ENCODE results near the gene PRELID3B.
"Not testable (repeated sequence)": the region's sequence is repeated elsewhere in the genome, so short reads cannot be mapped to it uniquely, and the experiment has no call there.

PRELID3B gene

DNA sequence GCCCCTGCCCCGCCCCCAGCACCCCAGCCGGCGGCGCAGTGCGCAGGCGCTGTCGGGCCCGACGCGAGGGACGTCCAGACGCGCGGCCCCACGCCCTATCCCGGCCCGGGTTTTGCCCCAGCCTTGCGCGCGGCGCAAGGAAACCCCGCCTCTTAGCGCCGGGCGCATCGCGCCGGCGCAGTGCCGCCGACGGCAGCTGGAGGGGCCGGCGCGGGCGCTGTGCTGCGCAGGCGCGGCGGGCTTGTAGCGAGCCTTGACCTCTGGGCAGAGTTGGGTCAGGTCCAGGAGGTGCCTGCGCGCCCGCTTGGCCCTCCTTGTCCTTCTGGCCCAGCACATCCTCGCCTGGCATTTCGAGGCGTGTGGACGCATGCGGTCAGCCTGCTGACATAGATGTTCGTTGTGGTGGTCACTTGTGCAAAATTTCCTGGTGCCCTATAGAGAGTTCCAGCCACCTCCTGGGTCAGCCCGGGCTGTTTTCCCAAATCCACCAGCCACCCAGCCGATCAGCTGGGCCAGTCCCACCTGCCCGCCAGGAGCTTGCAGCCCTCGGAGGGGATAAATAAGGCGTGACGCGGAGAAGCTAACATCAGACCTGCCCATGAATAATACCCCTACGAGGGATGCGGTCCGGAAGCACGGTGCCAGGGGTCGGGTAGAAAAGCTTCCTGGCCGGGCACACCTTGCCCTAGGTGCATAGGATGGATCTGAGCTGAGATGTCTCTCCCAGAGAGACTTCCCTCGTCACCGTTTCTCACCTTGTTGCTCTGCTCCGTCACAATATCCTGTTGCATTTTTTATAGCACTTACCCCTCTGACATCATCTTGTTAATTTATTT, 428 bp upstream of the PRELID3B start:
- Mint-ChIP-seq H3K27ac (peak overlapping the region; percentile 87), H3K36me3 (peaks cover 16% of the 10 kb centered on the region), H3K4me3 (peak overlapping the region; percentile 88), H3K9me3 (no peaks in the 10 kb centered on the region), H3K4me1 (peaks cover 48% of the 10 kb centered on the region), H3K27me3 (no peaks in the 10 kb centered on the region)
- peak; percentile 94 for DNase-seq
- CTCF ChIA-PET: interaction anchor here (0.6 to 1.6 kb wide), 5 partner anchors 64 to 179 kb away, joined by 3 to 4 read pairs (median 3); no protein-coding TSS in a partner anchor

DNA sequence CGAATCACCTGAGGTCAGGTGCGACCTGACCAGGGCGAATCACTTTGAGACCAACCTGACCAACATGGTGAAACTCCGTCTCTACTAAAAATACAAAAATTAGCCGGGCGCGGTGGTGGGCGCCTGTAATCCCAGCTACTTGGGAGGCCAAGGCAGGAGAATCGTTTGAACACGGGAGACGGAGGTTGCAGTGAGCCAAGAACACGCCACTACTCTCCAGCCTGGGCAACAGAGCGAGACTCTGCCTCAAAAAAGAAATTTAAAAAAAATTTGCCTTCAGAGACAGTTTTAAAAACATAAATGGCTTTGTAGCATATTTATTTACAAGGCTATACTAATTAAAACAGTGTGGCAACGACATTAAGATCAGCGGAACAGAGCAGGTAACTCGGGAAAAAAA, 1.1 kb downstream of the PRELID3B start:
- Mint-ChIP-seq H3K4me1 (peaks cover 58% of the 10 kb centered on the region), H3K36me3 (peaks cover 31% of the 10 kb centered on the region), H3K4me3 (peak overlapping the region; percentile 88), H3K27ac (peak overlapping the region; percentile 70)
- DNase-seq, H3K27me3 Mint-ChIP-seq, H3K9me3 Mint-ChIP-seq: not testable (repeated sequence)
- CTCF ChIA-PET: interaction anchor here (0.9 kb wide), 1 partner anchor 58 kb away, joined by 3 read pairs; no protein-coding TSS in a partner anchor

DNA sequence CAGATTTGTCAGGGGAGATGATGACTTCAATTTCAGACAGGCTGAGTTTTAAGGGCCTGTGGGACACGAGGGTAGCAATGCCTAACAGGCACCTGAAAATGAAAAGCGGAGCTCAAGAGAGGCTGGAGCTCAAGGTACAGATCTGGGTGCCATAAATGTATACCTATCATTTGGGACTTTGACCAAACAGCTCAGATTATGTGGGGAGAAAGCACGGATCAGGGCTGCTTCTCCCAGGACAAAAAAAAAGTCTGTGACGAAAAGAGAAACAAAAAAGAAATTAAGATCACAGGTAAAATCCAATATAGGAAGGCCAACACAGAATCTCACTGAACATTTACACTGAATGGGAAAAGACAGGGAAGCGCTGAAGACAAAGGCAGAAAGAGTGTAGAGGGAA, 1.9 kb downstream of the PRELID3B start:
- CTCF ChIA-PET: interaction anchor here (0.7 kb wide), 1 partner anchor 542 kb away, joined by 3 read pairs; no protein-coding TSS in a partner anchor
- peaks cover 38% of the 10 kb centered on the region for H3K36me3 Mint-ChIP-seq

GRCh38 chr20:59039233-59039632, 3.4 kb downstream of the PRELID3B start:
- Mint-ChIP-seq H3K4me1 (peaks cover 67% of the 10 kb centered on the region), H3K4me3 (no peak overlapping the region), H3K27me3 (no peaks in the 10 kb centered on the region), H3K9me3 (no peaks in the 10 kb centered on the region), H3K27ac (peak overlapping the region; percentile 73), H3K36me3 (peaks cover 50% of the 10 kb centered on the region)
- CTCF ChIA-PET: interaction anchor here (0.6 kb wide), 1 partner anchor 121 kb away, joined by 4 read pairs; no protein-coding TSS in a partner anchor
- DNase-seq: no peak

More for the DNA sequence above, 1.9 kb downstream of the PRELID3B start:
- Mint-ChIP-seq H3K27me3 (no peaks in the 10 kb centered on the region), H3K4me3 (peak overlapping the region; percentile 88), H3K9me3 (no peaks in the 10 kb centered on the region), H3K27ac (no peak overlapping the region), H3K4me1 (peaks cover 66% of the 10 kb centered on the region)
- no peak for DNase-seq

- no peak overlapping the region for H3K27ac Mint-ChIP-seq
- no peaks in the 10 kb centered on the region for H3K9me3 Mint-ChIP-seq
- no peaks in the 10 kb centered on the region for H3K27me3 Mint-ChIP-seq
- peaks cover 64% of the 10 kb centered on the region for H3K4me1 Mint-ChIP-seq
- CTCF ChIA-PET: no interaction called here
- no peak for DNase-seq
- H3K36me3 Mint-ChIP-seq: peaks cover 56% of the 10 kb centered on the region
- H3K4me3 Mint-ChIP-seq: no peak overlapping the region
Observed at GRCh38 chr20:59037386-59037785, 5.2 kb downstream of the PRELID3B start.

GRCh38 chr20:59035381-59035780, 7.2 kb downstream of the PRELID3B start:
- no peak overlapping the region for H3K4me3 Mint-ChIP-seq
- no peaks in the 10 kb centered on the region for H3K9me3 Mint-ChIP-seq
- H3K27ac Mint-ChIP-seq: peak overlapping the region; percentile 0
- CTCF ChIA-PET: no interaction called here
- no peaks in the 10 kb centered on the region for H3K27me3 Mint-ChIP-seq
- H3K4me1 Mint-ChIP-seq: peaks cover 63% of the 10 kb centered on the region
- DNase-seq: no peak
- peaks cover 55% of the 10 kb centered on the region for H3K36me3 Mint-ChIP-seq

DNA sequence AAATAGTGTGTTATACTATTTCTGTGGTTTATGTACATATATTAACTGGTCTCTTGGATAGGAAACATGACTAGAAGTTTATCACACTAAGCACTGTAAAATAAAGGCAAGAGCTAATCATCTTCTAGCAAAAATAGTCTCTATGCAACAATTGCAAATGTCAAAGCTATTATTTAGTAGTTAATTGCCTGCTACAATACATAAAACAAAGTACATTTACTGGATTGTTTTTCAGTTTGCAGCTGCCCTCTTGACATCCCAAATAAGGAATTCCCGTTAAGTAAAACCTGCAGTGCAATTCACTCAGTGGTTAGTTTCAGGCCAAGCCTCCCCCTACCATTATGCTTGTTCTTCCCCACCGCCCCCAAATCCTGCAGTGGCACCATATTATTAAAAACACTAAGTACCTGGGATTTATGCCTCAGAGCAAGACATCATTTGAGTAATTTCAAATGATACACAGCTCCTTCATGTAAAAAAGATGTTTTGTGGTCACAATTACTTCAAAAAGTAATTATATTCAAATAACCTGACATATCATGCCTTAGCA, 8.9 kb downstream of the PRELID3B start:
- no peak overlapping the region for H3K27ac Mint-ChIP-seq
- peaks cover 66% of the 10 kb centered on the region for H3K36me3 Mint-ChIP-seq
- no peaks in the 10 kb centered on the region for H3K27me3 Mint-ChIP-seq
- H3K4me1 Mint-ChIP-seq: peaks cover 64% of the 10 kb centered on the region
- no peak overlapping the region for H3K4me3 Mint-ChIP-seq
- no peaks in the 10 kb centered on the region for H3K9me3 Mint-ChIP-seq
- CTCF ChIA-PET: interaction anchor here (0.7 to 1.9 kb wide), 2 partner anchors 53 to 177 kb away, joined by 3 to 4 read pairs; partner anchors contain the start of gene NELFCD
- DNase-seq: no peak

DNA sequence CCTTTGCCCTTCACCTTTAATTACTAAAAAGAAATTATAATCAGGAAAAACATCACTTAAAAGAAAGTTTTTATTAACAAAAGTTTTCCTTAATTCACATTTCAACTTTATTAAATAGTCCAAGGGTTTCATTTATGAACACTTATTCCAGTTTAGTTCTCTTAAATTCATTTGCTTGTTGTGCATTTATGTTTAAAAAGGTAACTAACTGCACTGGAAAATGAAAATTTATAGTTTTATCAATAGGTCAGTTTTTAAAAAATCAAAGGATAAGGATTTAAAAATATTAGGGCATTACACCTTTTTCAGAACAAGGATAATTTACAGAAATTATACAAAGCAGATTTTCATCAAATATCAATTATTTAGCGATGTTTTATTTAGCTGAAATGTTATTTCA, 9.5 kb downstream of the PRELID3B start:
- Mint-ChIP-seq H3K4me3 (peak overlapping the region; percentile 92), H3K4me1 (peaks cover 70% of the 10 kb centered on the region), H3K27ac (peak overlapping the region; percentile 92), H3K27me3 (no peaks in the 10 kb centered on the region), H3K36me3 (peaks cover 70% of the 10 kb centered on the region), H3K9me3 (no peaks in the 10 kb centered on the region)
- CTCF ChIA-PET: interaction anchor here (1.9 kb wide), 1 partner anchor 178 kb away, joined by 4 read pairs; no protein-coding TSS in a partner anchor
- DNase-seq: no peak

GRCh38 chr20:59032713-59033059, 9.9 kb downstream of the PRELID3B start:
- no peaks in the 10 kb centered on the region for H3K27me3 Mint-ChIP-seq
- H3K27ac Mint-ChIP-seq: peak overlapping the region; percentile 92
- no peak for DNase-seq
- H3K4me3 Mint-ChIP-seq: peak overlapping the region; percentile 92
- peaks cover 70% of the 10 kb centered on the region for H3K36me3 Mint-ChIP-seq
- CTCF ChIA-PET: interaction anchor here (0.7 to 1.9 kb wide), 3 partner anchors 10 to 178 kb away, joined by 3 to 4 read pairs (median 4); no protein-coding TSS in a partner anchor
- no peaks in the 10 kb centered on the region for H3K9me3 Mint-ChIP-seq
- H3K4me1 Mint-ChIP-seq: peaks cover 71% of the 10 kb centered on the region

DNA sequence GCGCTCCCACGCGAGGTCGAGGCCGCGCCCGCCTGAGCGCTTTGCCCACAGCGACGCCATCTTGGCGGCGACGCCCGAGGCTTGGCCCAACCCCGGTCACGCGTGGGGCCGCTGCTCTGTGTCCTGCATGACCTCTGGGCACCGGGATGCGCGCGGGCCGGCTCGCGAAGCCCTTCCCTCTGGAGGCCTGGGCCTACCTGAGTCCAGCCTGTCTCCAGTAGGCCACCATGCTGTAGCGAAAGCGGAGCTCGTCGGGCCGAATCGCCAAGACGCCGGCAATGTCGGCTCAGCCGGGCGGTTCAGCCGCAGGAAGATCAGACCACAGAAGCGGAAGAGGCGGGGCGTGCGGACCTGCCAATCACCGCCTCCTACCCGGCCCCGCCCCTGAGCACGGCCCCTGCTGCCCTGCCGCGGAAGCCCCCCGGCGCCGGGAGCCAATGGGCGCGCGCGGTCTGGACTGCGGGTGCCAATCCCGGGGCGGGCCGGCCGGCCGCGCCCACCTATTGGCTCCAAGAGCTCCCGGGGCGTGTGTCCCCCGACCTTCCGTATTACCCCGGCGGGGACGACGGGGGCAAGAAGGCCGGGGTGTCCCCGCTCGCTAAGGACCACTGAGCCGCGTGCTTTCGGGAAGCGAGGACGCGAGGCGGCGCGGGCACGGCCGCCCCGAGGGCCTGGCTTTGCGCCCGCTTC, 10.4 kb downstream of the PRELID3B start, which contains the start of gene ATP5F1E:
ATP5F1E (minus strand) TSS at position 313 of the 690 bp plus-strand sequence; CDS start at position 229, 84 bp downstream.
- H3K9me3 Mint-ChIP-seq: no peaks in the 10 kb centered on the region
- no peaks in the 10 kb centered on the region for H3K27me3 Mint-ChIP-seq
- peak within 1 kb of the TSS; percentile 94 for H3K27ac Mint-ChIP-seq
- peaks cover 72% of the 10 kb centered on the region for H3K4me1 Mint-ChIP-seq
- peak; percentile 97 for DNase-seq
- peak within 1 kb of the TSS; percentile 92 for H3K4me3 Mint-ChIP-seq
- H3K36me3 Mint-ChIP-seq: peaks cover 70% of the 10 kb centered on the region
- CTCF ChIA-PET: interaction anchor here (0.7 to 1.9 kb wide), 4 partner anchors 10 to 381 kb away, joined by 3 to 4 read pairs (median 4); partner anchors contain the start of gene STX16

DNA sequence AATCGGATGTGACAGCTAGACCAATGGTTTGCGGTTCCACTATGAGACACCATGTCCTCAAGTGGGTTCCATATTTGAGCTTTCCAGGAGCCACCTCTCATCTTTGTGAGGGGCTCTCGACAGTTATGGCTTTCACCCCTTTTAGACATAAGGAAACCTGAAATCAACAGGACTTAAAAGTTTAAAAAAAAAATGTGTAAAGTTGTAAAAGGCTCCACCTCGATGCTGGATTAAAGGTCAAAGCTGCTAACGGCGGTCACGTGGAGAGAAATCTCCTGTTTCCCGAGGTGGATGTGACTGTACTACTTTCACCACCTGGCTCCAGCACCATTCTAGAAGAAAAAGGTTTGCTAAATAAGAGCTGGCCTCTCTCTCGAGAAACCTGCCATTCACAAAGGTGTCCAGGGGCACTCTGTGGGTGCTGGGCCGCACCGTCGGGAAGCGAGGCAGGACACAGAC, 11.0 kb downstream of the PRELID3B start:
- Mint-ChIP-seq H3K27me3 (no peaks in the 10 kb centered on the region), H3K4me3 (peak overlapping the region; percentile 92), H3K4me1 (peaks cover 72% of the 10 kb centered on the region), H3K27ac (peak overlapping the region; percentile 94), H3K9me3 (no peaks in the 10 kb centered on the region), H3K36me3 (peaks cover 70% of the 10 kb centered on the region)
- CTCF ChIA-PET: interaction anchor here (0.8 to 1.9 kb wide), 3 partner anchors 176 to 380 kb away, joined by 3 to 4 read pairs (median 4); partner anchors contain the start of gene STX16
- no peak for DNase-seq

- Mint-ChIP-seq H3K9me3 (no peaks in the 10 kb centered on the region), H3K27ac (peak overlapping the region; percentile 94), H3K27me3 (no peaks in the 10 kb centered on the region), H3K4me3 (peak overlapping the region; percentile 92), H3K36me3 (peaks cover 69% of the 10 kb centered on the region), H3K4me1 (peaks cover 72% of the 10 kb centered on the region)
- DNase-seq: no peak
- CTCF ChIA-PET: interaction anchor here (0.8 to 1.3 kb wide), 2 partner anchors 177 to 379 kb away, joined by 3 to 4 read pairs; partner anchors contain the start of gene STX16
Observed at GRCh38 chr20:59030911-59031563, 11.5 kb downstream of the PRELID3B start.

DNA sequence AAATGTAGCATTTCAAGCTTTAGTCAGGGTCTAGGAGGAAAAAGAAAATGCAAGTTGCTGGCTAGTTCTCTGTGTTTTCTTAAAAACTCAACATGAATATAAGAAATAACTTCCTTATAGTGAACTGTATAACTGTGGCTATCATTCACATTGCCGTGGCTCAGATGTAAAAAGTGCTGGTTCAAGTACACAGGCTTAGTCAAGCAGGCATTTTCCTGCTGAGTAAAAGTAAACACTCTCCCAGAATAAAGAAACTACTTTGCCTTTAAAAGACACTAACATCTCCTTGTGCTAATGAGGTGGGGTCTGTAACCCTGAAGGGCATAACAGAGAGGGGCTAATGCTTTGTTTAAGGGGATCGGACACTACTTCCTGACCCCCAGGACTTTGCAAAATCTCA, 13.8 kb downstream of the PRELID3B start:
- CTCF ChIA-PET: no interaction called here
- Mint-ChIP-seq H3K36me3 (peaks cover 67% of the 10 kb centered on the region), H3K27ac (no peak overlapping the region), H3K27me3 (no peaks in the 10 kb centered on the region), H3K9me3 (no peaks in the 10 kb centered on the region), H3K4me1 (peaks cover 70% of the 10 kb centered on the region), H3K4me3 (peak overlapping the region; percentile 14)
- no peak for DNase-seq

Data from activated naive CD4-positive, alpha-beta T cell treated with anti-CD3 and anti-CD28 coated beads, Interleukin-2, amount 10 ng/mL, durations not matched to agents 7 days and 5 days (primary cell).